Ovary (tissue), 3 donors: Measurements from ENCODE around the gene CARM1.

Source experiments
- EP300 ChIP-seq: sonication (generic); formaldehyde crosslinking; IDR thresholded peaks from one replicate; pipeline ENCODE4 v1.6.1; 2017; ENCODE audit warnings: antibody characterized with exemption
- POLR2A ChIP-seq: fragments of 450-650 bp; IDR thresholded peaks from one replicate; pipeline ENCODE4 v1.6.1; 2017; ENCODE audit warnings: antibody characterized with exemption, mild to moderate bottlenecking, moderate library complexity
- TF ChIP-seq, protein P1 (sequence below), 3 donors: fragments of 450-650 bp in 2 of 3; fragments of 200-600 bp in 1 of 3; IDR thresholded peaks; one replicate each; pipeline versions ENCODE4 v1.5.1 to v1.8.0; 2016 to 2022; ENCODE audit warnings: antibody characterized with exemption in 3 of 3, mild to moderate bottlenecking in 1 of 3
- donor health status: DM: no; HTN: no; CAD: no.

DNA sequence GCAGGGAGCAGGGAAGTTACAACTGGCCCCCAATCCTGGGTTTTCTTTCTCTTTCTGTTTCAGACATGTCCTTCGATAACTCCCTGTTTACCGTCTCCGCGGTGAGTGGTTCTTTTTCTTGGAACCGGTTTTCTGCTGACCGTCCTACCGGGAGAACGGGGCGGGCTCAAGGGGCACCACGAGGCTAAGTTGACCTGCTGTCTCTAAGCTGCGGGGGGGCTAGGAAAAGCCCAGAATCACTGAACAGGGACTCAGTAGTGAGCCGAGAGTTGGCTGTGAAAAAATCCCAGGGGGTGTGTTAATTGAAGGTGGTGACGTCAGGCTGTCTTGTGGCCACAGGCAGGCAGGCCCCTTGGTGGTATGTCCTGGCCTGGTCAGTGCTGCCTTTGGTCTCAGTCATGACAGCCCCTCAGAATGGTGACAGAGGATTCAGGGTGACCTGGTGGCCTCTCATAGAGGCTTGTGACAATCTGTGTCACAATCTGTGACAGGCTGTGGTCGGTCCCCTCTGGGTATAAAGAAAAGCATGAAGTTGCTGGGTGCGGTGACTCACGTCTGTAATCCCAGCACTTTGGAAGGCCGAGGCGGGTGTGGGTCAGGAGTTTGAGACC lies 8.1 kb upstream of the CARM1 start:
- TF ChIP-seq, protein P1, sequence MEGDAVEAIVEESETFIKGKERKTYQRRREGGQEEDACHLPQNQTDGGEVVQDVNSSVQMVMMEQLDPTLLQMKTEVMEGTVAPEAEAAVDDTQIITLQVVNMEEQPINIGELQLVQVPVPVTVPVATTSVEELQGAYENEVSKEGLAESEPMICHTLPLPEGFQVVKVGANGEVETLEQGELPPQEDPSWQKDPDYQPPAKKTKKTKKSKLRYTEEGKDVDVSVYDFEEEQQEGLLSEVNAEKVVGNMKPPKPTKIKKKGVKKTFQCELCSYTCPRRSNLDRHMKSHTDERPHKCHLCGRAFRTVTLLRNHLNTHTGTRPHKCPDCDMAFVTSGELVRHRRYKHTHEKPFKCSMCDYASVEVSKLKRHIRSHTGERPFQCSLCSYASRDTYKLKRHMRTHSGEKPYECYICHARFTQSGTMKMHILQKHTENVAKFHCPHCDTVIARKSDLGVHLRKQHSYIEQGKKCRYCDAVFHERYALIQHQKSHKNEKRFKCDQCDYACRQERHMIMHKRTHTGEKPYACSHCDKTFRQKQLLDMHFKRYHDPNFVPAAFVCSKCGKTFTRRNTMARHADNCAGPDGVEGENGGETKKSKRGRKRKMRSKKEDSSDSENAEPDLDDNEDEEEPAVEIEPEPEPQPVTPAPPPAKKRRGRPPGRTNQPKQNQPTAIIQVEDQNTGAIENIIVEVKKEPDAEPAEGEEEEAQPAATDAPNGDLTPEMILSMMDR (IDR thresholded peaks at IDR 0.05): no peak
- no peak for TF ChIP-seq POLR2A
- no peak for TF ChIP-seq EP300
